Globus pallidus (tissue), 1 donor: ENCODE measurements around the gene TEAD2.

Experiments
- DNase-seq: peaks from one replicate; pipeline ENCODE4 v3.0.0-alpha.2; 2015; ENCODE audit warnings: low spot score

The TEAD2 gene

DNA sequence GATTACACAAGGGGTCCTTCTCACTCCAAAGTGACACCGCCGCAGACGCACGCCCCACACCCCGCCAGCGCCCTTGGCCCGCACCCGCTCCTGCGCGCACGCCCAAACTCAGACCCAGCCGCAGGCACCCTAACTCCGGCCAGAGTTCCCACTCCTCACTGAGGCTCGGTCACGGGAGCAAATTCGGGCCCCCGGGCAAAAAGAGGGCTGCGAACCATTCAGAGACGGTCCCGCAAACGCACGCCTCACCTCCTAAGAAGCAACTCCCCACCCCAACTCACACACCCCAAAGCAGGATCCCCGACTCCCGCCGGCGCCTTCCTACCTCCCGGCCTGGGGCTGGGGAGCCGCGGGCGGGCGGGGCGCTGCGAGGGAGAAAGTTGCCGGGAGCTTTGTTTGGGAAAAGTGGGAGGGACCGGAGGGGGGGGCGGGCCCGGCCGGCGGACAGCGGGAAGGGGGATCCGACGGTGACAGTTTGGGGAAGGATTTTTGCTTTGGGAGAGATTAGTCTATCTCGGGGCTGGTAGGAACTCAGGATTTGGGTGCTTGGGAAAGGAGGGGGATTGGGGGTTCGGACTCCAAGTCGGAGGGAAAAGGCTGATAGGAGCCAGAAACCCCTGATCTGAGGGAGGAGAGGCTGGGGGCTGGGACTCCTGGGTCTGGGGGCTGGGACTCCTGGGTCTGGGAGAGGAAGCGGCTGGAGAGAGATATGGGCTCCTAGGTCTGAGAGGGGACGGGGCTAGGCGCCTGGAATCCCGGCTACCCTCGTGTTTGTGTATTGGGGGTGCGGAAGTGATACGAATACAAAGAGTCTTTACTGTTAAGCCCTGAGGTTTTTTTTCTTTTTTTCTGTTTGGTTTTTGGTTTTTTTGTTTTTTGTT lies at the start of gene TEAD2:
Gene TEAD2, minus strand, starts transcription at position 369 of the 881 bp plus-strand sequence. CDS start 2,341 bp downstream, outside the sequence.
- no peak for DNase-seq

DNA sequence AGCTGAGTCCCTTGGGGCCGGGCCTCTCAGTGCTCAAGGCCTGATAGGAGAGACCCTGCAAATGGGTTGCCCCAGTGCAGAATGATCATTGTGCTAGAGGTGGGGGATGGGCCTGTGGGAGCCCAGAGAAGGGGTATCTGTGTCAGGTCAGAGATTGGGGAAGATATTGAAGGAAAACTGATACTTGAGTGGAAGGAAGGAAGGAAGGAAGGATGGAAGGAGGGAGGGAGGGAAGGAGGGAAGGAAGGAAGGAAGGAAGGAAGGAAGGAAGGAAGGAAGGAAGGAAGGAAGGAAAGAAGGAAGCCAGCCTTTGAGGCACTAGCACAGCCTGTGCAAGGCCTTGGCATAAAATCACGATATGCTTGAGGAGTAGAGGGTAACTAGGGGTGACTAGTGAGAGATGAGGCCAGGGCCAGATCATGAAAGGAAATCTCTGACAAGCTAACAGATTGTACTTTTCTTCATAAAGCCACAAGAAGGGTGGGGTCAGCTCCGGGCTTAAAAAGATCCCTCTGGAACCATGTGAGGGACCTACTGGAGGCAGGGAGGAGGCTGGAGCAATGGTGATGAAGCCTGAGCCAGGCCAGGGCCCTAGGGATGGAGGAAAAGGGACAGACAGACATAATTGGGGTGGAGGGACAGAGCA lies 49.6 kb upstream of the TEAD2 start:
- DNase-seq = no peak

DNA sequence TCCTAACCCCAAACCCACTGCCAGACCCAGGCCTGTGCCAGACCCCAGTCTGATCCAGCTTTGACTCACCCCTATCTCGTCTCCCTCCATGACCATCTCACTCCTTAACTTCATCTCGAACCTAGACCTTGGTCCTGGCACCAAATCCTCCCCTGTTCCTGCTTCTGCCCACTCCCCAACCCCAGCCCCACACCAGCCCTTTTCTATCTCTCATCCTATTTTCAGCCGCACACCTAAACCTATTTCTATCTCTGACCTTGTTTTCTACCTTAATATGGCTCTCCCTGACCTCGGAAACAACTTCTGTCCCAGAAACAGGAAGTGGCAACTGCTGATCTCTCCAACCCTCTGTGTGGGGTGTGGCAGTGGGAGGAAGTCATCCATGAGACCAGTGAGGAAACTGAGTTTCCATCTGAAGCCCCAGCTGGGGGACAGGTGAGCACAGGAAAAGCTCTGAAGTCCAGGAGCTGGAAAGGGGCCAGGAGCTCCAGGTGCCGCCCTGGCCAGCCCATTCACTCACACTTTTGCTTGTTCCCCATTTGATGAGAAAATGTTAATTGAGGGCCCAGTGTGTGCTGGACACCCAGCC lies 47.3 kb upstream of the TEAD2 start:
- no peak for DNase-seq

DNA sequence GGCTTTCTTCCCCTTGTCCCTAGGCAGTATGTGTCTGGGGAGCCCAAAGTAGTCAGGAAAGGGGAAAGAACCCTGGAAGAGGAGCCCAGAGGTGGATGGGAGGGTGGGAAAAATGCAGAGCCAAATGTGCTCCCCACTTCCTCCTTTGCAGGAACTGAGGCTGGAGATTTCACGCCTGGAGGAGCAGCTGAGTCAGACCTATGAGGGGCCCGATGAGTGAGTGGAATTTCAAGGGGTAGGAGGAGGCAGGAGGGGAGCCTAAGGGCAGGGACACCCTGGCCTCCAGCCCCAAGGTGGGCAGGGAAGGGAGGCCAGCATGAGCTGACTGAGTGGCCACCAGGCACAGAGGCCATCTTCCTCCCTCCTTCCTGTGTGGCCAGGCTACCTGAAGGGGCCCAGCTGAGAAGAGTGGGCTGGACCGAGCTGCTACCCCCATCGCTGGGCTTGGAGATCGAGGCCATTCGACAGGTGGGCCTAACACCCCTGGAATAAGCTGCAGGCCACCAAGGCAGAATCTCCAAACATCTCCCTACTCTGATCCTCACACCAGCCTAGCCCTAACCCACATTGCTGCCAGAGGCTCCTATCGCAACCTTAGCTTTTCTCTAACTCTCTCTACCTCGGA lies 46.7 kb upstream of the TEAD2 start:
- no peak for DNase-seq

DNA sequence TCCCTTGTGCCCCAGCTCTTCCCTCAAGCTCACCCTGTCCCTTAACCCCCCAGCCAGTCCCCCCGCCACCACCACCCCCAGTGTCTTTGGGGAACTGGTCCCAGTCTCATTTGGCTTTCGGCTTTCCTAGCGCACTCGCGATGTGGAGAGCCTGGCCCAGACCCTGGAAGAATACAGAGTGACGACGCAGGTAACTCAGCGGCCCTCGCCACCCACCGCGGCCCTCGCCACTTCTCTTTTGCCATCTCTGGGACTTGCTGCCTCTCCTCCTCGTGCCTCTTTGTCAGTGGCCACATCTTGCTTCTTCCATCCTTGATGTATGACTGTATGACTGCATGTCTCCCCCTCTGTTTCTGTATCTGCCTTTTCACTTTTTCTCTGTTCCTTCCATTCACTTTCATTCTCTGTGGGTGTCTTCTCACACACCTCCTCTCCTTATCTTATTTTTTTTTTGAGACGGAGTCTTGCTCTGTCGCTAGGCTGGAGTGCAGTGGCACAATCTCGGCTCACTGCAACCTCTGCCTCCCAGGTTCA lies 45.3 kb upstream of the TEAD2 start:
- DNase-seq = no peak

DNA sequence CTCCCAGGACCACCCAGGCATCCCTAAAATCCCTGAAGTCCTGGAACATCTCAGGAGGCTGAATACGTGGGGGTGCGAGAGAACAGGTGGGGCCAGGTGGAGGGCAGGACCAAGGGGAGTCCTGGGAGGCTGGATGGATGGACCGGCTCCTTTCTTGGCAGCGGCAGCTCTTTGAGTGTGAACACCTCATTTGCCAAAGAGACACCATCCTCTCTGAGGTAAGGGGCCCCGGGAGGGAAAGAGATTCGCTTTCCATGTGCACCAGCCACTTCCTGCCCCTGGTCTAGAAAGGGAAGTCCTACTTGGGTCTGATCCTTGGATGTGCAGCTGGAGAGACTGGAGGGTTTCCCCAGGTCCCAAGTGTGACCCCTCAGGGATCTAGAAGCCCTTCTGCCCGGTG lies 44.9 kb upstream of the TEAD2 start:
- DNase-seq = no peak

DNA sequence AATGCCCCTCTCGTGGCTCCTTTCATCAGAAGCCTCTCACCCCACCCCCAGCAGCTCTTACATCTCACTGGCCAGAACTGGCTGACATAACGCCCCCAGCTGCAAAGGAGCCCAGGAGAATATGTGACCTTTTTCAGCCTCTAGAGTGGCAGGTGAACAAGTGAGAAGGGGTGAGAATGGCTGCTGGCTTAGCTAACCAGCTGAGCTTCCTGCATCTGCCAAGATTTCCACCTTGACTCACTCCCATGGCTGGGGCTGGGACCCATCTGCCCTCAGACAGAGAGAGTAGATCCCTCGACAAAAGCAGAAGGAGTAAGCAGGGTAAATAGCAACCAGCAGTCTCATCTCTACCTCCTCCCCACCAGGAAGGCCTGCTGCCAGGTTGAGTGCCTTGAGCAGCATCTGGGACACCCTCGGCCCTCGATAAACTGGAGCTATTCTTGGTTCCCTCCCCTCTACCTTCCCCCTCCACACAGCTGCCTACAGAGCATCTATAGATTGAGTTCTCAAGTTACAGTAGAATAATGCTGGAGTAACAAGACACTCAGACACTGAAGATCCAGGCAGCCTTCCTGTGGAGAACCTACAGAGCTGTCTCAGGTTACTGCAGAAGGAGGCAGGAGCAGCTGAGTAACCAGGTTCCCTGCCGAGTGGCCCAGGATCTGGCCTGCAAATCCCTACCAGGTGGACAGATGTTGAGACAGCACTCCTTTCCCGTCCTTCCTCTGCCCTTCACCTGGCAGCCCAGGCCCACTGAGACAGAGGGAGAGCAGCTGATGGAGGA lies 41.4 kb upstream of the TEAD2 start:
- no peak for DNase-seq

DNA sequence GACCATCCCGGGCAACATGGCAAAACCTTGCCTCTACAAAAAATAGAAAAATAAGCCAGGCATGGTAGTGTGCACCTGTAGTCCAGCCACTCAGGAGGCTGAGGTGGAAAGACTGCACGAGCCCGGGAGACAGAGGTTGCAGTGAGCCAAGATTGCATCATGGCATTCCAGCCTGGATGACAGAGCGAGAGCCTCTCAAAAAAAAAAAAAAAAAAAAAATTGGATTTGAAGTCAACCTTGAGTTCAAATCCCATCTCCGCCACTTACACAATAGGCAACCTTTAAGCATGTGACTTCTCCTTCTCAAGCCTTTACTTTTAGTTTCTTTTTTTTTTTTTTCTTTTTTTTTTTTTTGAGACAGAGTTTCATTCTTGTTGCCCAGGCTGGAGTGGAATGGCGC lies 37.8 kb upstream of the TEAD2 start:
- DNase-seq = no peak

DNA sequence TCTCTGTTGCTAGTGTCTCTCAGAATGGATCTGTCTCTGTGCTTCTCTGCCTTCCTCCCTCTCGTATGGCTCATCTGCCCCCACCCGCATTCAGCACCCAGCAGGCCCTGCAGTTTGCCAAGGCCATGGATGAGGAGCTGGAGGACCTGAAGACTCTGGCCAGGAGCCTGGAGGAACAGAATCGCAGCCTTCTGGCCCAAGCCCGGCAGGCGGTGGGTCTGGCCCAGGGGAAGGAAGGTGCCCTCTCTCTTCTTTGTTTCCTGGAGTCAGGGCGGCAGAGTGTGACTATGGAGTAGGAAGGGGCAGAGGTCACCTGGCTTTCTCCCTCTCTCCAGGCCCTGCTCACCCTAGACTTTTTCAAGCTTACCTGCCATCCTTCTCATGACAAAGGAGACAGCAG lies 36.7 kb upstream of the TEAD2 start:
- DNase-seq = no peak

DNA sequence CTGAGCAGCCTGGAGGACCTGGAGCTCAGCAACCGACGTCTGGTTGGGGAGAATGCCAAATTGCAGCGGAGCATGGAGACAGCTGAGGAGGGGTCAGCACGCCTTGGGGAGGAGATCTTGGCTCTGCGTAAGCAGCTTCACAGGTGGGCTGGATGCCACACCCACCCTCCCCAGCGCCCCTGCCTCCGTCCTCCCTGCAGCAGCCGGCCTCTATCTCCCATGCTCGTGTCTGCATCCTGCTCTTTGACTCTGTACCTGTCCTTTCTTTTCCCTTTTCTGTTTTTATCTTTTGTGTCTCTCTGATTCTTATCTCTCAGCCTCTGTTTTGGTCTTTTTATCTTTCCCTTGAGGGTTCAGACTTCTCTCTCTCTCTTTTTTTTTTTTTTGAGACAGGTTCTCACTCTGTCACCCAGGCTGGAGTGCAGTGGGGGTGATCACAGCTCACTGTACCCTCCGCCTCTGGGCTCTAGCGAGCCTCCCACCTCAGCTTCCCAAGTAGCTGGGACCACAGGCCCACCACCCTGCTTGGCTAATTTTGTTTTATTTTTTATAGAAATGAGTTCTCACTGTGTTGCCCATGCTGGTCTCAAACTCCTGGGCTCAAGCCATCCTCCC lies 35.9 kb upstream of the TEAD2 start:
- DNase-seq = no peak

DNA sequence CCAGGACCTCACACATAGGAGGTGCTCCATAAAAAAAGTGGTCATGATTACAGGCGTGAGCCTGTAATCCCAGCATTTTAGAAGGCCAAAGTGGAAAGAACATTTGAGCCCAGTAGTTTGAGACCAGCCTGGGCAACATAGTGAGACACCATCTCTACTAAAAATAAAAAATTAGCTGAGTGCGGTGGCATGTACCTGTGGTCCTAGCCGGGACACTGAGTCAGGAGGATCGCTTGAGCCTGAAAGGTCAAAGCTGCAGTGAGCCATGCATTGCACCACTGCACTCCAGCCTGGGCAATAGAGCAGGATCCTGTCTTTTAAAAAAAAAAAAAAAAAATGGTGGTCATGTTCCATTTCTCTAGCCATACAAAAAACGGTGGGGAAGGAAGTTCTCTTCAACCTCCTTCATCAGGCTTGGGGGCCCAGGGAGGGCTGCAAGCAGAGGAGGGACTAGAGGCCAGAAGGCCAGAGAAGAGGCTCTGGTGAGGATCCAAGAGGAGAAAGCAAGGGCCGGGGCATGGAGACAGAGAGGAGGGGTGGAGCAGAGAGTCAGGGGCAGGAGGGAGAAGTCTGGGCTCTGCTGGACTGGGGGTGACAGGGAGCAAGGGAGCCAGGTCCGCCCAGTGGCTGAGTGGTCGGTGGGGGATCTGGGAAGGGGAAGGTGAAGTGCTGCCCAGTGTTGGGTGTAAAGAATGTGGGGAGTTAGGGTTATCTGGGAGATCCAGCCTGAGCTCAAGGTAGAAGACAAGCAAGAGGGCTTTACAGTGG lies 34.7 kb upstream of the TEAD2 start:
- no peak for DNase-seq

DNA sequence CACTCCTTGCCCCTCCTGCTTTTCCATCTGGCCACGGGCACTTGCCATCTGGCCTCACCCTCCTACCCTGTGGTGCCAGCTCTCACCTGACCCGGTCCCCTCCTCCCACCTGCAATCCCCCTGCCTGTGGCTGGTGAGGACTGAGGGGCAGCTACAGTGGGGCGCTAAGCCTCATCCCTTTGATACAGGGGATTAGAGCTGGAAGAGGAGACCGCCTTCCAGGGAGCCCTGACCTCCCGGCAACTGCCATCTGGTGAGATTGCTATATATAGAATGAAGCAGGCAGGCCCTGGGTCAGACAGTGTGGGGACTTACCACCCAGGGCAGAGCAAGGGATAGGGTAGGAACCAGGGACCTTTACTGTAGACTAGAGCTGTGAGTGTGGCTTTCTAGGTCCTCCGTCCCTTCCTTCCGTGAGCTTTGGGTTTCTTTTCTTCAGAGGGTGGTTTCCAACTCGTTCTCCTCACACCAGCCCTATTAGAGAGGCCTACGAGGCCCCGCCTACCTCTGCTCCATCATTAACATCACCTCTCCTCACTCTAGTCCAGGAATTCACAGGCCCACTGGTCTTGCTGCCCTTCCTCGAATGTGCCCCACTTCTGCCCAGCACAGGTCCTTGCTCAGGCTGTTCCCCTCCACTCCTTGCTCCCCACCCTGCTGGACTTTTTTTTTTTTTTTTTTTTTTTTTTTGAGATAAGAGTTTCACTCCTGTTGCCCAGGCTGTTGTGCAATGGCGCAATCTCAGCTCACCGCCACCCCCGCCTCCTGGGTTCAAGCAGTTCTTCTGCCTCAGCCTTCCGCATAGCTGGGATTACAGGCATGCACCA lies 33.6 kb upstream of the TEAD2 start:
- no peak for DNase-seq

DNA sequence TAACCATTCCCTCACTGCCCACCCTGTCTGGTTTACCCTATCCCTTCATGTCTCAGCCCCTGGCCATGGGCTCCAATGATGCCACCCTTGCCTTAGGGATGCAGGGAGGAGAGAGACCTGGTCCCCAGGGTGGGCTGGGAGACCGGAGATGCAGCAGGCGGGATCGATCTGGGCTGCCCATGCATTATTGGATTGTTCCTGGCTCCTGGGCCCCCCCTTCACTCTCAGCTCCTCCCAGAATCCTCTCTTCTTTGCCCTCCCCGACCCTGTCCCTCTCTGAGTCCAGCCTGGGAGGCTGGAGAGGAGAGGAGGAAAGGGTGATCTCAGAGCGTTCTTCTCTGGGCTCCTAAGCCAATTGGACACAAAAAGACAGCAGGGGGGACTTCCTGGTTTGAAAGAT lies 31.7 kb upstream of the TEAD2 start:
- DNase-seq = no peak

DNA sequence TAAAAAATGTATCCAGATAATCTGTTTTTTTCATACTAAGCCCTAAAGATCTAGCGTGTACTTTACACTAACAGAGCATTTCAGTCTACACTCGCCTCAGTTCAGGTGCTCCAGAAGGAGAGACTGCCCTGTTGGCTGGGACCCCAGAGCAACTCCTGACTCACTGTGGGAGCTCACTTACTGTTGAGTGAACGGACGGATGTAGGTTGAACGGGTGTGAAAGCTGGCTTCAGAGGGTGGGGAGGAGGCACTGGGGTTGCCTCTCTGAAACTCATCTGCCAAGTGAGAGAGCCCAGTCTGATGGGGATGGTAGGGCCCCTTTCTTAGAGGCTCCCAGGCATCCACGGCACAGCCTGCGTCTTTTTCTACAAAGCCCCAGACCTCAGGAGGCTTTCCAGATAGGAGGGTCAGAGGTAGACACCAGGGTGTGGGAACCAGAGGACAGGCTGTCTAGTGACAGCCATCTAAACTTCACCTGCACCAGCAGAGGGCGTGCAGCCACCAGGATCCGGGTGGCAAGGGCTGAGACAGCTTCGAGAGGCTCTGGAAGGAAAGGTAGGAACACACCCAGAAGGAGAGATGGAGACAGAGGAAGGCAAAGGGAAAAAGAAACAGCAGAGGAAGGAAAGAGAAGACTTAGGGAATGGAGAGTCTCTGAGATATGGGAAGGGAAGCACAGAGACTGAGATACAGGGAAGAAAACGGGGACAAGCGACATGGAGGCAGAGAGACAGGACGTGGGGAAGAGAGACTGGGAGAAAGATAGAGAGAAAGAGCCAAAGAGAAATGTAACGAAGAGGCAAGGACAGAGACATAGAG lies 29.6 kb upstream of the TEAD2 start:
- peak; percentile 40 for DNase-seq

DNA sequence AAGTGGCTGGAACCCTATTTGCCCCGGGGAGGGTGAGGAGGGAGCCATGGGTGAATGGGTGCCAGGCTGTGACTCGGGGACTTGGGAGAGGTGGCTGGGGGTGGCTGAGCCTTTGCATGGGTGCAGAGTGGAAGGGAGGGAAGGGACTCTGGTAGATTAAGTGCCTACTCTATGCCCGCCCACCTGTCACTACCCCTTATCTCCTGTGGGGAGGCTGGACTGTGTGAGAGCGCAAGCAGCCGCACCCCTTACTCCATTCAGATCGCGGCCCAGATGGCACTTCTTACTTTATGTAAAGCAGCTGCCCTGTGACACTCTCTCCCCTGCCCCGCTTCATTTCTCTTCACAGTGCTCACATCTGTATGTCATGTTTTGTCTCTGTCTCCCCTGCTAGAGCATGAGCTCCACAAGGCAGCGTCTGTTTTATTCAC lies 28.7 kb upstream of the TEAD2 start:
- DNase-seq = no peak

DNA sequence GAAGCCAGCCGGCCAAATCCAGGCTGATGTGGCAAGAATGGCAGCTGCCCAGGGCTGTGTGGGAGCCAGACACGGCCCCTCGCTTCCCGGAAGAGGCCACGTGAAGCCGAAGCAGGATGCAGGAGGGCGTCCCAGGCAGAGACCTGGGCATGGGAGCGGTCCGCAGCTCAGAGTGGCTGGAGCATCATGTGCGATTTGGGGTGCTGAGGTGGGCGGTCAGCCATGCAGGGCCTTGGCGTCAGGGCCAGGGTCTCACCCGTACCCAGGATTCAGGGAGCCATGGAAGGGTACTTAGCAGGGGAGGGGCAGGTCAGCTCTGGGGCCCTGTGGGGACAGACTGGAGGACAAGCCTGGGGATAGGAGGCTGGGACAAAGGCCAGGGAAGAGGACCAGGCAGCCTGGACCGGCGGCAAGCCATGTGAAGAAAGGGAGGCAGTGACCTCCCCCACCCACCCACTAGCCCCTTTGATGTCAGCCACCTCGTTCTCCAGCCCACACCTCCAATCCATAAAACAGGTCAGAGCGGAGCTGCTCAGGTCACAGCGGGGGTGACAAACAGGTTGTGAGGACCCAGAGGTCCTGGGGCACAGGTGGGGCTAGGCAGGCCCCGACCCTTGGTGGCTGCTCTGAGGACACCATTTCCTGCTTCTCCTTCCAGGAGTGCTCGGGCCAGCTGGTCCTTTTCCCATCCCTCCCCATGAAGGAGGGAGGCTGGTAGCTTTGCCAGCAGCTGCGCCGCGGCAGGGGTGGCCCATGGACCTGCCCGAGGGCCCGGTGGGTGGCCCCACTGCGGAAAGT lies 28.1 kb upstream of the TEAD2 start:
- no peak for DNase-seq

DNA sequence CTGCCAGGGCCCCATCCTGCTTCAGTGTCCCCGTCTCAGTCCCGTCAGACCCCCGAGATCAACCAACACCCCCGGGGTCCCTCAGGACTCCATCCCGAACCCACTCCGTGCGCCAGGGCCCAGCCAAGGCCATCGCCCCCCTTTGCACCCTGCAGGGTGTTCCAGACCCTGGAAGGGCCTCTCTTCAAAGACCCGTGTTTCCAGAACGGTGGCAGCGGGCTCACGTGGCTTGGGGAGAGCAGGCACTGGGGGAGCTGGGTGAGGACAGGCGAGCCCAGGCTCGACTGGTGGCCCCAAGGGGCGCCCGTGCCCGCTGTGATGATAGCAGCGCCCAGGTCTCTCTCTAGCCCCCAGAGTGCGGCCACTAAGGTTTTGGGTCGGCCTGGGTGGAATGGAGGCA lies 27.2 kb upstream of the TEAD2 start:
- no peak for DNase-seq

DNA sequence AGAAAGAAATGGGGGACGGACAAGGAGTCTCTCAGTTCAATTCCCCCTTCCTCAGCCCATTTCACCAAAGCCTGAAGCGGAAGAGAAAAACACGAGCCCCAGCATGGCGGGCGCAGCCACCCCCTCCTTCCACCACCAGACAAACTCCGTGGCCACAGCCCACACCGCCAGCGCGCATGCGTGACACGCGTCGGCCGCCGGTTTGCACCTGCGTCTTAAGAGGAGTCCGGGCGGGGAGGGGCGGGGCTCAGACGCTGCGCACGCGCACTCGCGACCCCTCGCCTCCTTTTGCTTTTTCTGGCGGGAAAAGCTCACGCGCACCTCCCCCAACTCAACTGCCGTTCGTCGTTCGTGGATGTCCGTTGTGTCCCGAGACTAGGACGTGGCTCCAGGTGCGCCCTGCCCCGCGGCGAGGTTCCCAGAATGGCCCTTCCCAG lies 25.7 kb upstream of the TEAD2 start, which contains the start of gene KASH5:
Gene KASH5, plus strand, starts transcription at position 314 of the 437 bp plus-strand sequence. CDS start 2,635 bp downstream, outside the sequence.
- peak; percentile 46 for DNase-seq
